GM18526 (cell line): ENCODE data around the gene PPFIBP1.

ENCODE experiments used
- POLR2A ChIP-seq: IDR thresholded peaks from 3 replicates; pipeline ENCODE4 v1.6.1; 2011; ENCODE audit not compliant: insufficient read length; ENCODE audit errors: extremely low read depth

Gene PPFIBP1

GRCh38 chr12:27650011-27650410 lies 126.0 kb downstream of the PPFIBP1 start:
- TF ChIP-seq POLR2A = no peak

- no peak for TF ChIP-seq POLR2A
Observed at GRCh38 chr12:27651201-27651600, 127.2 kb downstream of the PPFIBP1 start.

- TF ChIP-seq POLR2A = no peak
Observed at GRCh38 chr12:27652174-27652763, 128.3 kb downstream of the PPFIBP1 start.

GRCh38 chr12:27653661-27654060 lies 129.7 kb downstream of the PPFIBP1 start:
- no peak for TF ChIP-seq POLR2A

GRCh38 chr12:27657296-27657695 lies 133.3 kb downstream of the PPFIBP1 start:
- TF ChIP-seq POLR2A = no peak

- TF ChIP-seq POLR2A = no peak
Observed at GRCh38 chr12:27665704-27666103, 141.7 kb downstream of the PPFIBP1 start.

GRCh38 chr12:27666510-27666909 lies 142.5 kb downstream of the PPFIBP1 start:
- no peak for TF ChIP-seq POLR2A

GRCh38 chr12:27667540-27667939 lies 143.5 kb downstream of the PPFIBP1 start:
- TF ChIP-seq POLR2A = no peak

GRCh38 chr12:27672051-27672450 lies 148.0 kb downstream of the PPFIBP1 start:
- TF ChIP-seq POLR2A = no peak

GRCh38 chr12:27672643-27673042 lies 148.6 kb downstream of the PPFIBP1 start:
- TF ChIP-seq POLR2A = no peak

- TF ChIP-seq POLR2A = no peak
Observed at GRCh38 chr12:27673101-27673718, 149.2 kb downstream of the PPFIBP1 start.

- TF ChIP-seq POLR2A = no peak
Observed at GRCh38 chr12:27674989-27675388, 151.0 kb downstream of the PPFIBP1 start.

GRCh38 chr12:27680619-27681018 lies 156.6 kb downstream of the PPFIBP1 start:
- no peak for TF ChIP-seq POLR2A

GRCh38 chr12:27682534-27682933 lies 158.5 kb downstream of the PPFIBP1 start:
- TF ChIP-seq POLR2A = no peak

GRCh38 chr12:27685274-27685673 lies 161.3 kb downstream of the PPFIBP1 start:
- TF ChIP-seq POLR2A = no peak

- TF ChIP-seq POLR2A = no peak
Observed at GRCh38 chr12:27686147-27686546, 162.1 kb downstream of the PPFIBP1 start.

GRCh38 chr12:27688671-27689070 lies 164.7 kb downstream of the PPFIBP1 start:
- no peak for TF ChIP-seq POLR2A
